A172 (cell line): ENCODE data around the gene FKBP1A. TPM values are rescaled to one million over a fixed set of nuclear protein-coding genes. Genes with fewer than 3 reads are reported as not detected.
"Not testable (repeated sequence)": the region's sequence is repeated elsewhere in the genome, so short reads cannot be mapped to it uniquely, and the experiment has no call there.

Experiments
- DNase-seq: peaks from one replicate; pipeline ENCODE4 v3.0.0-alpha.2; 2015; ENCODE audit warnings: low spot score
- total RNA-seq: library from RNA; depleted of rRNA; stranded (reverse); fragments of >200 nt; shearing (Covaris generic); gene quantifications from 2 replicates; pipeline ENCODE4 v1.2.3, GENCODE V29; 2014

The FKBP1A gene
- total RNA-seq, 1 experiment from 2014 or later = 200 TPM

- DNase-seq = peak; percentile 97
Measured at GRCh38 chr20:1417273-1417672, 24.4 kb upstream of the FKBP1A start.

GRCh38 chr20:1415667-1416468 lies 23.0 kb upstream of the FKBP1A start:
- DNase-seq = peak; percentile 100

GRCh38 chr20:1414982-1415381 lies 22.1 kb upstream of the FKBP1A start:
- no peak for DNase-seq

- no peak for DNase-seq
Measured at GRCh38 chr20:1405801-1406200, 12.9 kb upstream of the FKBP1A start.

GRCh38 chr20:1403624-1404023 lies 10.8 kb upstream of the FKBP1A start:
- DNase-seq = no peak

- DNase-seq = peak; percentile 98
Measured at GRCh38 chr20:1402149-1402548, 9.3 kb upstream of the FKBP1A start.

- DNase-seq = no peak
Measured at GRCh38 chr20:1401451-1401907, 8.6 kb upstream of the FKBP1A start.

- DNase-seq = peak; percentile 93
Measured at GRCh38 chr20:1399678-1400366, 7.0 kb upstream of the FKBP1A start.

GRCh38 chr20:1398185-1398584 lies 5.3 kb upstream of the FKBP1A start:
- DNase-seq = not testable (repeated sequence)

GRCh38 chr20:1397710-1398109 lies 4.9 kb upstream of the FKBP1A start:
- no peak for DNase-seq

GRCh38 chr20:1396702-1397101 lies 3.8 kb upstream of the FKBP1A start:
- DNase-seq = peak; percentile 77

- peak; percentile 60 for DNase-seq
Measured at GRCh38 chr20:1396264-1396663, 3.4 kb upstream of the FKBP1A start.

GRCh38 chr20:1394686-1395085 lies 1.8 kb upstream of the FKBP1A start:
- DNase-seq = no peak

GRCh38 chr20:1393507-1393882 lies 641 bp upstream of the FKBP1A start:
- no peak for DNase-seq

- DNase-seq = no peak
Measured at GRCh38 chr20:1392443-1392692, 486 bp downstream of the FKBP1A start.

GRCh38 chr20:1391640-1392442 lies 1.0 kb downstream of the FKBP1A start:
- DNase-seq = peak; percentile 52

- DNase-seq = no peak
Measured at GRCh38 chr20:1390581-1391403, 2.1 kb downstream of the FKBP1A start.

- DNase-seq = no peak
Measured at GRCh38 chr20:1389703-1390580, 2.9 kb downstream of the FKBP1A start.

- DNase-seq = no peak
Measured at GRCh38 chr20:1388741-1389483, 3.9 kb downstream of the FKBP1A start.

GRCh38 chr20:1388253-1388652 lies 4.6 kb downstream of the FKBP1A start:
- DNase-seq = no peak
